Measurements from ENCODE around the gene C9orf152. TPM values are rescaled to one million over a fixed set of nuclear protein-coding genes. Genes with fewer than 3 reads are reported as not detected.

C9orf152 gene
- under 1 TPM in 1 of 2 donors, not detected in 1; 0.08 TPM for total RNA-seq
- polyA plus RNA-seq = under 1 TPM; 0.20 to 0.29 TPM

GRCh38 chr9:110208031-110208430 lies at the start of gene C9orf152:
Gene C9orf152, minus strand, starts transcription at chr9:110208159. Its CDS starts 580 bp downstream, at chr9:110207579.
- no peaks in the 10 kb centered on the region for H3K9me3 ChIP-seq (ENCODE audit: control insufficient read depth in 4 of 4, low read length in 3 of 4)
- H3K27ac ChIP-seq (ENCODE audit: low read depth in 1 of 2, low read length in 2 of 2) = no peak within 1 kb of the TSS
- WGBS = 41% methylated on average over 9 of the region's 9 CpGs
- H3K4me3 ChIP-seq (ENCODE audit: low read depth in 1 of 3, low read length in 3 of 3) = no peak within 1 kb of the TSS
- no peaks in the 10 kb centered on the region for H3K27me3 ChIP-seq (ENCODE audit: control insufficient read depth in 4 of 4, insufficient read depth in 4 of 4, low read length in 3 of 4)
- peaks cover 0 to 17% (median 2%) of the 10 kb centered on the region in 4 donors for H3K4me1 ChIP-seq (ENCODE audit: control insufficient read depth in 4 of 4, insufficient read depth in 4 of 4, low read length in 3 of 4)
- no peak within 1 kb of the TSS for H3K9ac ChIP-seq (ENCODE audit: low read depth in 1 of 2, low read length in 2 of 2)
- no peak for TF ChIP-seq TAF1 (conservative IDR thresholded peaks at IDR 0.05)
- TF ChIP-seq FOXA1 (IDR thresholded peaks at IDR 0.05) = no peak
- no peak for TF ChIP-seq MAX (IDR thresholded peaks at IDR 0.05)
- peak; percentile 1 to 15 for TF ChIP-seq HNF4A (conservative IDR thresholded peaks at IDR 0.05)
- peak in 1 of 2 donors; percentile 19 for TF ChIP-seq RXRA (IDR thresholded peaks at IDR 0.05)
- H3K36me3 ChIP-seq (ENCODE audit: control insufficient read depth in 4 of 4, insufficient read depth in 3 of 4, low read depth in 1 of 4, low read length in 3 of 4) = no peaks in the 10 kb centered on the region
- no peak for DNase-seq (ENCODE audit: low spot score)

GRCh38 chr9:110257097-110257841 lies 49.3 kb upstream of the C9orf152 start:
- peak; percentile 58 for DNase-seq (ENCODE audit: low spot score)
- TF ChIP-seq NR2F2 (IDR thresholded peaks at IDR 0.05) (peak; percentile 60), HNF4A (conservative IDR thresholded peaks at IDR 0.05) (no peak)

GRCh38 chr9:110256380-110257096 lies 48.6 kb upstream of the C9orf152 start, which contains the start of gene TXN:
Gene TXN, minus strand, starts transcription at chr9:110256507. Its CDS starts 72 bp downstream, at chr9:110256435.
- H3K27ac ChIP-seq (ENCODE audit: low read depth in 1 of 2, low read length in 2 of 2) = peak within 1 kb of the TSS; percentile 92 to 96
- peak within 1 kb of the TSS; percentile 59 to 97 (median 94) for H3K4me3 ChIP-seq (ENCODE audit: low read depth in 1 of 3, low read length in 3 of 3)
- H3K27me3 ChIP-seq (ENCODE audit: control insufficient read depth in 4 of 4, insufficient read depth in 4 of 4, low read length in 3 of 4) = no peaks in the 10 kb centered on the region
- under 1% methylated on average over 65 of the region's 65 CpGs for WGBS
- DNase-seq (ENCODE audit: low spot score) = peak; percentile 95
- H3K36me3 ChIP-seq (ENCODE audit: control insufficient read depth in 4 of 4, insufficient read depth in 3 of 4, low read depth in 1 of 4, low read length in 3 of 4) = no peaks in the 10 kb centered on the region
- H3K9ac ChIP-seq (ENCODE audit: low read depth in 1 of 2, low read length in 2 of 2) = peak within 1 kb of the TSS; percentile 89 to 92
- H3K9me3 ChIP-seq (ENCODE audit: control insufficient read depth in 4 of 4, low read length in 3 of 4) = no peaks in the 10 kb centered on the region
- H3K4me1 ChIP-seq (ENCODE audit: control insufficient read depth in 4 of 4, insufficient read depth in 4 of 4, low read length in 3 of 4) = peaks cover 0 to 39% (median 20%) of the 10 kb centered on the region in 4 donors
- TF ChIP-seq RXRA (IDR thresholded peaks at IDR 0.05) = peak; percentile 39 to 41
- peak; percentile 76 to 94 for TF ChIP-seq EGR1 (IDR thresholded peaks at IDR 0.05; ENCODE audit: low read depth in 2 of 2)
- TF ChIP-seq MAX (IDR thresholded peaks at IDR 0.05) = peak; percentile 72
- no peak for TF ChIP-seq CTCF (IDR thresholded peaks at IDR 0.05; ENCODE audit: low read depth, low read length, missing input control)
- TF ChIP-seq HNF4A (conservative IDR thresholded peaks at IDR 0.05) = peak in 1 of 2 donors; percentile 16
- TF ChIP-seq GABPA (IDR thresholded peaks at IDR 0.05 in 1 of 2, conservative IDR thresholded peaks at IDR 0.05 in 1 of 2) = no peak
- peak; percentile 66 for TF ChIP-seq REST (IDR thresholded peaks at IDR 0.05)
- TF ChIP-seq YY1 (IDR thresholded peaks at IDR 0.05) = peak; percentile 50
- no peak for TF ChIP-seq NR2F2 (IDR thresholded peaks at IDR 0.05)
- TF ChIP-seq ATF3 (IDR thresholded peaks at IDR 0.05) = no peak
- no peak for TF ChIP-seq RAD21 (IDR thresholded peaks at IDR 0.05)
- no peak for TF ChIP-seq JUND (IDR thresholded peaks at IDR 0.05)
- TF ChIP-seq SP1 (IDR thresholded peaks at IDR 0.05) = peak; percentile 44
- no peak for TF ChIP-seq FOXA1 (IDR thresholded peaks at IDR 0.05)
- no peak for TF ChIP-seq FOXA2 (IDR thresholded peaks at IDR 0.05)
- no peak for TF ChIP-seq HNF4G (IDR thresholded peaks at IDR 0.05)

More at GRCh38 chr9:110257097-110257841, 49.3 kb upstream of the C9orf152 start:
- Histone ChIP-seq H3K4me1 (ENCODE audit: control insufficient read depth in 4 of 4, insufficient read depth in 4 of 4, low read length in 3 of 4) (peaks cover 0 to 39% (median 20%) of the 10 kb centered on the region in 4 donors), H3K4me3 (ENCODE audit: low read depth in 1 of 3, low read length in 3 of 3) (peak overlapping the region; percentile 59 to 94 (median 80)), H3K9me3 (ENCODE audit: control insufficient read depth in 4 of 4, low read length in 3 of 4) (no peaks in the 10 kb centered on the region), H3K36me3 (ENCODE audit: control insufficient read depth in 4 of 4, insufficient read depth in 3 of 4, low read depth in 1 of 4, low read length in 3 of 4) (no peaks in the 10 kb centered on the region), H3K9ac (ENCODE audit: low read depth in 1 of 2, low read length in 2 of 2) (peak overlapping the region; percentile 47 to 89), H3K27ac (ENCODE audit: low read depth in 1 of 2, low read length in 2 of 2) (peak overlapping the region; percentile 92 to 96), H3K27me3 (ENCODE audit: control insufficient read depth in 4 of 4, insufficient read depth in 4 of 4, low read length in 3 of 4) (no peaks in the 10 kb centered on the region)
- WGBS = 4% methylated on average over 14 of the region's 14 CpGs
